ENCODE measurements around the gene POMP. TPM values are rescaled to one million over a fixed set of nuclear protein-coding genes. Genes with fewer than 3 reads are reported as not detected.

The POMP gene
- total RNA-seq, 1 experiment from 2014 or later, result 71.4 TPM

DNA sequence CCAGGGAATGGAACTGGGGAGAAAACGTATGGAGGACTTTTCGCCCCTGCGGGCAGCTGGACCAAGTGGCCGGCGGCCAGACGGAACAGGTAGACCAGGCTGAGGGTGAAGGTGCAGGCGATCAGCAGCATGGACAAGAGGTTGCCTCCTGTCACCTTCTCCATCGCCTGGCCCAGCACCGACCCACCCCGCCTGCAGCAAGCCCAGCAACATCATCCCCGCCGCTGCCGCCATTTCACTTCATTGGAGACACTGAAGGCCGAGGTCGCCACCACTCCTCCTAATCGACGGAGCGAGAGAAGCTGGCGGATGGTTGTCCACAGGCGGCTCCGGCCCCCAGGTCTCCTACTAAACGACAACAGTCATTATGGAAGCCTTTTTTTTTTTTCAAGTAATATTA, 64.9 kb downstream of the POMP start:
- H3K27ac Mint-ChIP-seq (ENCODE audit: unreplicated experiment), result no peak overlapping the region
- peaks cover 2% of the 10 kb centered on the region for H3K9me3 Mint-ChIP-seq (ENCODE audit: low read depth, unreplicated experiment)
- peaks cover 7% of the 10 kb centered on the region for H3K4me1 Mint-ChIP-seq (ENCODE audit: low read depth, unreplicated experiment)
- CTCF ChIA-PET, result no interaction called here
- H3K27me3 Mint-ChIP-seq (ENCODE audit: unreplicated experiment), result peaks cover 9% of the 10 kb centered on the region
- intact Hi-C loops (cut with micrococcal nuclease; ENCODE audit: unreplicated experiment), result no loop called here
- BruUV-seq (replicated peaks), result no TSS peak
- peaks cover 6% of the 10 kb centered on the region for H3K36me3 Mint-ChIP-seq (ENCODE audit: insufficient read depth, unreplicated experiment)
- TF ChIP-seq, protein P1, sequence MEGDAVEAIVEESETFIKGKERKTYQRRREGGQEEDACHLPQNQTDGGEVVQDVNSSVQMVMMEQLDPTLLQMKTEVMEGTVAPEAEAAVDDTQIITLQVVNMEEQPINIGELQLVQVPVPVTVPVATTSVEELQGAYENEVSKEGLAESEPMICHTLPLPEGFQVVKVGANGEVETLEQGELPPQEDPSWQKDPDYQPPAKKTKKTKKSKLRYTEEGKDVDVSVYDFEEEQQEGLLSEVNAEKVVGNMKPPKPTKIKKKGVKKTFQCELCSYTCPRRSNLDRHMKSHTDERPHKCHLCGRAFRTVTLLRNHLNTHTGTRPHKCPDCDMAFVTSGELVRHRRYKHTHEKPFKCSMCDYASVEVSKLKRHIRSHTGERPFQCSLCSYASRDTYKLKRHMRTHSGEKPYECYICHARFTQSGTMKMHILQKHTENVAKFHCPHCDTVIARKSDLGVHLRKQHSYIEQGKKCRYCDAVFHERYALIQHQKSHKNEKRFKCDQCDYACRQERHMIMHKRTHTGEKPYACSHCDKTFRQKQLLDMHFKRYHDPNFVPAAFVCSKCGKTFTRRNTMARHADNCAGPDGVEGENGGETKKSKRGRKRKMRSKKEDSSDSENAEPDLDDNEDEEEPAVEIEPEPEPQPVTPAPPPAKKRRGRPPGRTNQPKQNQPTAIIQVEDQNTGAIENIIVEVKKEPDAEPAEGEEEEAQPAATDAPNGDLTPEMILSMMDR (IDR thresholded peaks at IDR 0.05; ENCODE audit: unreplicated experiment), result no peak
- no peak for DNase-seq
- no peak overlapping the region for H3K4me3 Mint-ChIP-seq (ENCODE audit: low read depth, unreplicated experiment)

DNA sequence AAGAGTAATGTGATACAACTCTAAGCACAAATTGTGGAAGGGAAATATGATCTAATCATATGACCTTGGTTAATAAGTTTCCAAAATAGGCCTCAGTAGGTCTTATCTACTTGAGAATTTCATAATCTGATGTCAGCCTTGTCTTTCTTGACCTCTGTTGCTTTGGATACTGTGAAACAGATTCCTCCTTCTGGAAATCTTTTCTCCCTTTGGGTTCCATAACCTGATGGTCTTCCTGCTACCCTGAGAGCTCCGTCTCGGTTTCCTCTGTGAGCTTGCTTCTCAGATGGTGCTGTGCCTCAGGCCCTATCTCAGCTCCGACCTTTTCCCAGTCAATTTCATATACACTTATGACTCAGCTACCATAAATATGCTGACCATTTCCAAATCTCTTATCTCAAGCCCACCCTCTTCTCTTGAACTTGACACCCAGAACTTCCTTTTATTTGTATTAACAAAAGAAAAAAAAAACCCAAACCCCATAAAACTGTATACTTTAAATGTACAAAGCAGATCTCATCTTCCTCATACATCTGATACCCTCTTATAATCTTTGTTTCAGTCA, 66.2 kb downstream of the POMP start:
- H3K27ac Mint-ChIP-seq (ENCODE audit: unreplicated experiment), result no peak overlapping the region
- peaks cover 2% of the 10 kb centered on the region for H3K9me3 Mint-ChIP-seq (ENCODE audit: low read depth, unreplicated experiment)
- TF ChIP-seq, protein P1 (IDR thresholded peaks at IDR 0.05; ENCODE audit: unreplicated experiment), result no peak
- DNase-seq, result no peak
- H3K4me1 Mint-ChIP-seq (ENCODE audit: low read depth, unreplicated experiment), result peaks cover 7% of the 10 kb centered on the region
- BruUV-seq (replicated peaks), result no TSS peak
- no peaks in the 10 kb centered on the region for H3K36me3 Mint-ChIP-seq (ENCODE audit: insufficient read depth, unreplicated experiment)
- peaks cover 9% of the 10 kb centered on the region for H3K27me3 Mint-ChIP-seq (ENCODE audit: unreplicated experiment)
- intact Hi-C loops (cut with micrococcal nuclease; ENCODE audit: unreplicated experiment), result no loop called here
- CTCF ChIA-PET, result interaction anchor here (0.7 kb wide), 1 partner anchor 362 kb away, joined by 3 read pairs; no protein-coding TSS in a partner anchor
- H3K4me3 Mint-ChIP-seq (ENCODE audit: low read depth, unreplicated experiment), result no peak overlapping the region

Other genes starting within 250 kb of the POMP start
- not detected in 2 replicates for gene FLT1, start 164.0 kb upstream of the POMP start, total RNA-seq (2022)
- gene SLC46A3, start 59.8 kb downstream of the POMP start, total RNA-seq (2022), result 1.3 TPM in 2 replicates
- not detected in 2 replicates for gene MTUS2, start 161.2 kb downstream of the POMP start, total RNA-seq (2022)